HG03565 (cell line): ENCODE results near the gene DHRS4L2.
A peak's percentile ranks its signal among the peaks of the same experiment; 100 is the strongest.
"Not testable (repeated sequence)": the region's sequence is repeated elsewhere in the genome, so short reads cannot be mapped to it uniquely, and the experiment has no call there.

ENCODE experiments used
- ATAC-seq: cut with Tn5 transposase; IDR thresholded peaks from one replicate; pipeline ENCODE4 v1.9.1; 2021; ENCODE audit warnings: mild to moderate bottlenecking, moderate library complexity; ENCODE audit not compliant: unreplicated experiment

The DHRS4L2 gene

GRCh38 chr14:23988607-23989363 is at the start of gene DHRS4L2:
DHRS4L2 (plus strand) TSS chr14:23988929; CDS start chr14:23988948, 19 bp downstream.
- peak; percentile 75 for ATAC-seq

GRCh38 chr14:23939607-23940326 is 49.0 kb upstream of the DHRS4L2 start:
- ATAC-seq, result no peak

- no peak for ATAC-seq
These were observed 47.5 kb upstream of the DHRS4L2 start for GRCh38 chr14:23941230-23941629.

- no peak for ATAC-seq
These were observed 47.1 kb upstream of the DHRS4L2 start for GRCh38 chr14:23941669-23942068.

GRCh38 chr14:23942587-23942986 is 46.1 kb upstream of the DHRS4L2 start:
- ATAC-seq, result no peak

GRCh38 chr14:23949069-23949468 is 39.7 kb upstream of the DHRS4L2 start:
- ATAC-seq, result not testable (repeated sequence)

- no peak for ATAC-seq
These were observed 38.2 kb upstream of the DHRS4L2 start for GRCh38 chr14:23950411-23951135.

- not testable (repeated sequence) for ATAC-seq
These were observed 37.6 kb upstream of the DHRS4L2 start for GRCh38 chr14:23951136-23951466.

GRCh38 chr14:23951590-23952201 is 37.0 kb upstream of the DHRS4L2 start:
- no peak for ATAC-seq

- not testable (repeated sequence) for ATAC-seq
These were observed 35.6 kb upstream of the DHRS4L2 start for GRCh38 chr14:23953116-23953463.

GRCh38 chr14:23953464-23954278 is 35.1 kb upstream of the DHRS4L2 start, which contains the start of gene DHRS4:
DHRS4 (plus strand) TSS chr14:23953770; CDS start chr14:23953789, 19 bp downstream.
- peak; percentile 77 for ATAC-seq

GRCh38 chr14:23954279-23954614 is 34.5 kb upstream of the DHRS4L2 start:
- ATAC-seq, result not testable (repeated sequence)

- not testable (repeated sequence) for ATAC-seq
These were observed 33.8 kb upstream of the DHRS4L2 start for GRCh38 chr14:23954965-23955364.

GRCh38 chr14:23955811-23956210 is 32.9 kb upstream of the DHRS4L2 start:
- ATAC-seq, result not testable (repeated sequence)

GRCh38 chr14:23957913-23958569 is 30.7 kb upstream of the DHRS4L2 start:
- ATAC-seq, result not testable (repeated sequence)

- not testable (repeated sequence) for ATAC-seq
These were observed 27.8 kb upstream of the DHRS4L2 start for GRCh38 chr14:23960899-23961298.

GRCh38 chr14:23961704-23962103 is 27.0 kb upstream of the DHRS4L2 start:
- ATAC-seq, result not testable (repeated sequence)

GRCh38 chr14:23969130-23969480 is 19.6 kb upstream of the DHRS4L2 start:
- peak; percentile 15 for ATAC-seq

- peak; percentile 68 for ATAC-seq
These were observed 19.0 kb upstream of the DHRS4L2 start for GRCh38 chr14:23969481-23970282.
